Suppressor macrophage (primary cell): ENCODE results near the gene MAN1B1.
"Not testable (repeated sequence)": the region's sequence is repeated elsewhere in the genome, so short reads cannot be mapped to it uniquely, and the experiment has no call there.

Experiments
- DNase-seq, 4 experiments: peaks; one replicate each; pipeline ENCODE4 v3.0.0-alpha.2; 2020 to 2022

Gene MAN1B1

DNA sequence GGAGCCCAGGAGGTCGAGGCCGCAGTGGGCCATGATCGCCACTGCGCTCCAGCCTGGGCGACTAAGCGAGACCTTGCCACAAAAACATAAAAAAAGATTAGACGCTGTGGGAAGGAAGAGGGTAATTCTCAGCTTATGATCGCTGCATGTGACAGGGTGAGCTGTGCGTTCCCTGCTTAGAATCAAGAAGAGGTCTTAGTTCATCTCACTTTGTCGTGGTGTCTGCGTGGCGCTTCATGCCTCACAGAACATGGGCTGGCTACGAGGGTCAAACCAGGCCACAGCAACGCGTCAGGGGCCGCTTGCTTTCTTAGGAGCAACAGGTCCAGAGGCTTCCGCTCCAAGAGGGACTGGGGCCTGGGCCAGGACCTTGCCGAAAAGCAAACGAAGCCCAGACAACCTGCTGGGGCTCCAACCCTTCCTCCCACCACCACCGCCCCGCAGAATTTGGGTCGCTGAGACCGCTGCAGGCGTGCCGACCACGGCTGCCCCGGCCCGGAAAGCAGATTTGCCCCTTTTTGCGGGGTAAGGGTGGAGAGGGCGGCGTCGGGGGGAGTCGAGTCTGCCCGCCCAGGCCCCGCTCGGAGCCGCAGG is 42.2 kb downstream of the MAN1B1 start:
- DNase-seq, result peak in 1 of 4 experiments; percentile 22

DNA sequence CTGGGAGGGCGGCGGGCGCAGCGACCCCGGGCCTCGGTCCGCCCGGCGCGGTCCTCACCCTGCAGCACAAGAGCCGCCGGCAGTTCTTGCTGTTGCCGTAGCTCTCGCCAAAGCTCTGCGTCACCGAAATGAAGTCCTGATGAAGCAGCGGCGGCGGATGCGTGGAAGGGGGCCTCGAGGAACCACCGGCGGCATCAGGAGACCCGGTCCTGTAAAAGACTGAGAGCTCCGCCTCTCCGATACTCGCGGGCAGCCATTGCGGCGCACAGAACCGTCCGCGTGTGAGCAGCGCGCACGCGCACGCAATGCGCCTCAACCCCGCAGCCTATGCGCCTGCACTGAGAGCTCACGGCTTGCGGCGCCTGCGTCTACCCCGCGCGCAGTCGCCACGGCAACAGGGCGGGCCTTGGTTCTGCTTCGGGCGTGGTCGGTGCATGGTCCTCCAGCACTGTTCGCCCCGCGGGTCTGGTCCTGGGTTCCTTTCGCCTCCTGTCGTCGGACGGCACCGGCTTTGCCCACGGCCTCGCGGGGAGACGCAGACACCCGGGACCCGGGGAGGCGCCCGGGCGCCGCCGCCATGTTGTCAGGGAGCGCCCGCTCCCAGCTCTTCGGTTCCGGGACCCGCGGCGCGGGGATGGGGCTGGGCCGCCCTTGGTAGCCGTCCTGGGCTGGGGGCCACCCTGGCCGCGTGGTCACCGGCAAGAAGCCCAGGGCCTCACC is 42.8 kb downstream of the MAN1B1 start:
- peak; percentile 96 to 98 (median 97) for DNase-seq

DNA sequence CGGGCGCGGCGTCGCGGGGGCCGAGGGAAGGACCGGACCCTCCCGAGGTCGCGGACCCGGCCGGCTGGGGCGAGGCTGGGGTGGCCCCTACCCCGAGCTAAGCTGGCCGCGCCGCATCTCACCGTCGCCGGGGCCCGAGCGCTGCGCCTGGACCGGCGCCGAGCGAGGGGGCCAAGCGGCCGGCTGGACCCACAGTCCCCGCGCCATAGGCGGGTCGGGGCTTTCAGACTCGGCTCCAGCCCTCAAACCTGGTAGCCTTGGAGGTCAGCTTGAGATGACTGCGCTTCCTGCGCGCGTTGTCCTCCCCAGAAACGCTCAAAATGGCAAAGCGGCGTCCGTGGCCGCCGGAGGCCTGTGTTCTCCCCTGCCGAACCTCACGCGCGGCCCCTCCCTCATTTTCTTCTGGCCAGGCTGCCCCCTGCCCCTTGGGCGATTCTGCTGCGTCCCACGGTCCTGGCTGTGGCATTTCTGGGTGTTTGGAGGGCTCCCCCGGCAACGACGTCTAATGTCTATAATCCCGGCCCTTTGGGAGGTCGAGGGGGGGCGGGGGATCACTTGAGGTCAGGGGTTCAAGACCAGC is 43.5 kb downstream of the MAN1B1 start:
- peak in 1 of 4 experiments; percentile 33 for DNase-seq

DNA sequence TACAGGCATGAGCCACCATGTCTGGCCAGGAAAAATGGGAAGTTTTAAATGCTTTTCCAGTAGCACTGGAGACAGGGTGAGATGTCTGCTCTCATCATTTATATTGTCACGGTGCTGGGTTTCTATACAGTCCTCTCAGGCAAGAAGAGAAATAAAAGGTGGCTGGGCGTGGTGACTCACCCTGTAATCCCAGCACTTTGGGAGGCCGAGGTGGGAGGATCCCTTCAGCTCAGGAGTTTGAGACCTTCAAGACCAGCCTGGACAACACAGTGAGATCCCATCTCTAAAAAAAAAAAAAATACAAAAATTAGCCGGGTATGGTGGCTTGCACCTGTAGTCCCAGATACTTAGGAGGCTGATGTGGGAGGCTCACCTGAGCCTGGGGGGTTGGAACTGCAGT is 47.4 kb downstream of the MAN1B1 start:
- no peak for DNase-seq

DNA sequence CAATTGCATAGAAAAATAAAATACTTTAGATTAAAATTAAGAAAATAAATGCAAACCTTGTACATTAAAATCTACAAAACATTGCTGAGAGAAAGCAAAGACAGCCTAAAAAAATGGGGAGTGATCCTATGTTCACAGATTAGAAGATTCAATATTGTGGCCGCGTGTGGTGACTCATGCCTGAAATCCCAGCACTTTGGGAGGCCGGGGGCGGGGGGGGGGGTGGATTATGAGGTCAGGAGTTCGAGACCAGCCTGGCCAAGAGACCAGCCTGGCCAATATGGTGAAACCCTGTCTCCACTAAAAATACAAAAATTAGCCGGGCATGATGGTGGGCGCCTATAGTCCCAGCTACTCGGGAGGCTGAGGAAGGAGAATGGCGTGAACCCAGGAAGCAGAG is 48.4 kb downstream of the MAN1B1 start:
- not testable (repeated sequence) for DNase-seq

DNA sequence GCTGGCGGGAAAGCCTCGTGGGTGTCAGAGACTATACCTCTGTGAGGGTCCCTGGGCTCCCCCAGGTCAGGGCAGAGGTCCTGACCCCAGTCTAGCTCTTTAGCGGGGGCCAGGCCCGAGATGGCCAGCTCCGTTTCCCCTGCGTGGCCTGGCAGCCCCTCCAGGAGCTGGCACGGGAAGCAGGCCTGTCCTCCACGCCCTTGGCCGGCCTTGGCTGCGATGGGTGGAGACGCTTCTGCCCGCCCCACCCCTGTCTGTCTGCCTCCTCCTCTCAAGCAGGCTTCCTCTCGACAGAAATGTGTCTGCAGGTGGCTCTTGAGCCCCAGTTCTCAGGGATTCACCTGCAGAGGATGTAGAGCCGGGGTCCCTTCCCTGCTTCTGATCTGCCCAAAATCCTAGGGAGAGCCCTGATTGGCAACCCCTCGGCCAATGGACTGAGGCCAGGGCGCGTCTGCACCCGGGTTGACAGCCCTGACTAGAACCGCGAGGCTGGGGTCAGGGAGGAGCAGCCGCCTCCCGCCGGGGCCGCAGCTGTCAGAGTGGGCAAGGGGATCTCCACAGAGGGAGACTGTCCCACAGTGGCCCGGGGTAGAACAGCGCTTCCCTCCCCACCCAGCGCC is 49.6 kb downstream of the MAN1B1 start:
- no peak for DNase-seq

DNA sequence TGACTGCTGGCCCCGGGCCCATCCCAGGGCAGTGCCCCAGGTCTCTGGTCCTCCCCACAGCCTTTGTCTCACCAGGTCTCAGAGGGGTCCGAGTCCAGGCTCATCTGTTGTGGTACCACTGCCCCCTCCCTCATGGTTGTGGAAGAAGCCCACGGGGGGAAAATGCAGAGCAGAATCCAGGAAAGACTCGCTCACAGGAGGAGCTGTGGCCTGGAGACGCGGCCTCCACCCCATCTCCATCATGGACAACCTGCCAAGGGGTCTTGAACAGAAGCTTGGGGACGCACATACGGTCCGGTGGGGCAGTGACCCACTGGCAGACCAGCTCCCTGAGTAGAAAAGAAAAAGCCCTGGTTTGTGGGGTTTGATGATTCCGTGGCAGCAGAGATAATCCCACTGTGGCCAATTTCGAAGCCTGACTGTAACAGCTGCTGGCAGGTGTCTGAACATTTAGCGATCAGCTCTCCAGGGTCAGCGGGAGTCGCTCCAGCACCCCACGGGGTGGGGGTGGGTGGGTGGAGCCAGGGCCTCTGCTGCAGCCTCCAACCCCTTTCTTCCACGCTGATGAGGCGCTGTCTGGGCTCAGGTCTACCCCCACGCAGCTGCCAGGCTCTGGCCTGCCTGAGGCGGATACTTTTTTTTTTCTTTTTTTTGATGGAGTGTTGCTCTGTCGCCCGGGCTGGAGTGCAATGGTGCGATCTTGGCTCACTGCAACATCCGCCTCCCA is 50.3 kb downstream of the MAN1B1 start:
- DNase-seq, result no peak

DNA sequence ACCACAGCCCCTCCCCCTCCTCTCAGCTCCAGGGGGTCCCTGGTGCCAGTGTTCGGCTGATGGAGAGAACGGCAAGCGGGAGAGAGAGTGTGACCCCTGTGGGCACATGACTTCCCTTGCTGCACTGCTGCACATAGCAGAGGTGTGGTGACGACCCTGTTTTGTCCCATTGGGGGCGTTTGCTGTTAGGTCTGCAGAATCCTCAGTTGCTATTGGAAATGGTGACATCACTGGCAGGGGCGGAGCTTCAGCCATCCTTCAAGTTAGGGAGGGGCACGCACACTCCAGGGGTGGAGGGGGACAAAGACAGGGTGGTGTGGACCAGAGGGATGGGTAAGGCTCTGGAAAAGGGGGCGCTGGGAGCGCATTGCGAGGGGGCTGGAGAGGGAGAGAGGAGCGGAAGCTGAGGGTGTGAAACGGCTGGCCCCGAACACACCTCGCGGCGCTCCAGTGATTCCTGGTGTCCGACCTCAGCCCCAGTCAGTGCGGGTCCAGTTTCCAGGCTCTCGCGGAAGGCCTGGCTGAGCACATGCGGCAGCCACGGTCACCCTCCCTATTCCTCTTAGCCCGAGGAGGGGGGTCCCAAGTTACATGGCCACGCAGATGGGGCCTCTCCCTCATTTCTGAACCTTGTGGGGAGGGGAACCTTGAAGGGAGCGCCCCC is 51.4 kb downstream of the MAN1B1 start:
- no peak for DNase-seq

DNA sequence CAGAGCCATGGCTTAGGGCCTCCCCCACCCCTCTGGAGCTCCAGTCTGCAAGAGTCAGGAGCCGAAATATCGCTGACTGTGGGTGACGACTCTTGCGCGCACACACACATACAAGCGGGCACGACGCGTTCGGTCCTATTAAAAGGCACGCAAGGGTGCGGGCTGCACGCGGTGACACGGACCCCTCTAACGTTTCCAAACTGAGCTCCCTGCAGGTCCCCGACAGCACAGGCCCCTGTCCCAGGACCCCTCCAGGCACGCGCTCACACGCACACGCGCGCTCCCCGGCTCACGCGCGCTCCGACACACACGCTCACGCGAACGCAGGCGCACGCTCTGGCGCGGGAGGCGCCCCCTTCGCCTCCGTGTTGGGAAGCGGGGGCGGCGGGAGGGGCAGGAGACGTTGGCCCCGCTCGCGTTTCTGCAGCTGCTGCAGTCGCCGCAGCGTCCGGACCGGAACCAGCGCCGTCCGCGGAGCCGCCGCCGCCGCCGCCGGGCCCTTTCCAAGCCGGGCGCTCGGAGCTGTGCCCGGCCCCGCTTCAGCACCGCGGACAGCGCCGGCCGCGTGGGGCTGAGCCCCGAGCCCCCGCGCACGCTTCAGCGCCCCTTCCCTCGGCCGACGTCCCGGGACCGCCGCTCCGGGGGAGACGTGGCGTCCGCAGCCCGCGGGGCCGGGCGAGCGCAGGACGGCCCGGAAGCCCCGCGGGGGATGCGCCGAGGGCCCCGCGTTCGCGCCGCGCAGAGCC is 52.1 kb downstream of the MAN1B1 start, which contains the start of gene GRIN1:
GRIN1 (plus strand) TSS at position 433 of the 746 bp plus-strand sequence. CDS start 333 bp downstream, outside the sequence.
- DNase-seq, result peak; percentile 22 to 76 (median 46)

DNA sequence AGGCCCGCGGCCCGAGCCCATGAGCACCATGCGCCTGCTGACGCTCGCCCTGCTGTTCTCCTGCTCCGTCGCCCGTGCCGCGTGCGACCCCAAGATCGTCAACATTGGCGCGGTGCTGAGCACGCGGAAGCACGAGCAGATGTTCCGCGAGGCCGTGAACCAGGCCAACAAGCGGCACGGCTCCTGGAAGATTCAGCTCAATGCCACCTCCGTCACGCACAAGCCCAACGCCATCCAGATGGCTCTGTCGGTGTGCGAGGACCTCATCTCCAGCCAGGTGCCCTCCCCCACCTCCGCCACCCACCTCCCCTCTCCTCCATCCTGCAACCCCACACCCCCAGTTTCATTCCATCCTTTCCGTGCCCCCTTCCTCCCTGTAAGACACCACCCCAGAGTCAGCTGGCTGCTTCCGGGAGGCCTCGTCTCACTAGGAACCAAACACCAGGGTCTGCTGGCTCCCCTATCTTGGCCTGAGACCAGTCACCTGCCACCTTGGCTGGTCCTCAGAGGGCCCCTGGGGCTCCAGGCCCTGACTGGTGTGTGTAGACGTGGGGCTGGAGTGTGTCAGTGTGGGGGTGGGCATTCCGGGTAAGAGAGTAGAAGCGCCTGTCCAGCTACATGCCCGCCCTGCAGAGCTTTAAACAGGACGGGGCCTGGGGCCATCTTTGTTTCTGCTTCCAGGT is 52.8 kb downstream of the MAN1B1 start:
- DNase-seq, result no peak

DNA sequence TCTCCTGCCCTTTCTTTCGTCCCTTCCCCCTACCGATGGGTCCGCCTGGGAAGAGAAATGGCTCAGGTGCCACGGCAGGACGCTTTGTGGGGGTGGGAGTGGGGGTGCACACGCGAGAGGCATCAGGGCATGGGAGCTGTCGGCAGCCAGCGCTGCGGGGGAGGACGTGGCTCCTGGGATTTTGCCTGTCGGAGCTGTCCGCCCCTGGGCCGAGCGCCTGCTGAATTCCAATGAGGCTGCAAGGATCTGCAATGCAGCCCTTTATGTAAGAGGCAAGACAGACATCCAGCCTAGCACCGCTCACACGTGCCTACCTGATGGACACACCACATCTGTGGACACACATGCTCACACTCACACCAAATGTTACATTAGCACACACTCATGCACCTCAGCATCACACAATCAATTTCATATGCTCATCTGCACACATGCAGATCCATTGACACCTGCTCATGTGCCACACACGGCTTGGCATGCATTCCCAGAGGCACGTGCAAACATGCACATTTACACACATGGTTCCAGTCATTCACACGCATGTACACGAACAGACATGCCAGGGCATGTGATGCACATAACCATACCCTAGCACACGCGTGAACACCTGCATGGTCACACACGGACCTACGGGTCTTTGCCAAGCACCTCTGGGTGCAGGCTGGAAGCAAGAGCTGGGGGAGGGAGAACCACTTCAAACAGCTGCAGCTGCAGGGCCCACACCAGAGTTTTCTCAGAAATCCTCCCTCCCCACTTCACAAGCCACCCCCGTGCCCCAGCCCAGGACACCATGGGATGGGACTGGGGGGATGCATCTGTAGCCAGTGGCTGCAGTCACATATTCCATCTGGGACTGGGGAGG is 53.6 kb downstream of the MAN1B1 start:
- no peak for DNase-seq

DNA sequence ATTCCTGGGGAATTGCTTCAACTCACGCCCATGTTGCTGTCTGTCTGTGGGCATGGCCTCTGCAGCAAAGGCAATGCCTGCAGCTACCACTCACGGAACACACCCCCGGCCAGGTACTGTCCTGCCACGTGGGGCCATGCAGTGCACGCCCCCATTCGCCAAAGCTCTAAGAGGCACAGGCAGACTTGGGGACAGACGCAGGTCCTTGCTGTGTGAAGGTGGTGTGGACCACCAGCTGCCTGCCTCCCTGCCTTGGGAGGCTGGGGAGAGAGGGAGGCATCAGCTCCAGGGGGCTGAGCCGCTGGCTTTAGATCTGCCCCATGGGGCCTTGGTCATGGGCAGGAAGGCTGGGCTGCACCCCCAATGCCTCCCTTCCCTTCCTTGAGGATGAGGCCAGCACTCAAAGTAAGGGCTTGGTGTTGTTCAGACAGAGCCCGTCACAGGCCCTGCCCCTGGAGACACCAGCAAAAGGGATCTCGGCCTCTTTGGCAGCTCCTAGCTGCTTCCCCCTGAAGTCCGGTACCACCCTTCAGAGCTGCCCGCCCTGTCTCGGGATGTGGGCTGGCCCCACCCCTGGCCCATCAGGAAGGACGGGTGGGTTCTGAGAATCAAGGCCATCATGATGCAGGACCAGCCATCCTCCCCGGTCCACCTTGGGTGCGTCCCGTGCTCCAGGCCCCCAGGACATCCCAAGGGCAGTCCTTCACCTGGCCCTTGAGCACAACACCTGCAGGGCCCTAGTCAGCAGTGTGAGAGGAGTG is 54.4 kb downstream of the MAN1B1 start:
- DNase-seq, result no peak

DNA sequence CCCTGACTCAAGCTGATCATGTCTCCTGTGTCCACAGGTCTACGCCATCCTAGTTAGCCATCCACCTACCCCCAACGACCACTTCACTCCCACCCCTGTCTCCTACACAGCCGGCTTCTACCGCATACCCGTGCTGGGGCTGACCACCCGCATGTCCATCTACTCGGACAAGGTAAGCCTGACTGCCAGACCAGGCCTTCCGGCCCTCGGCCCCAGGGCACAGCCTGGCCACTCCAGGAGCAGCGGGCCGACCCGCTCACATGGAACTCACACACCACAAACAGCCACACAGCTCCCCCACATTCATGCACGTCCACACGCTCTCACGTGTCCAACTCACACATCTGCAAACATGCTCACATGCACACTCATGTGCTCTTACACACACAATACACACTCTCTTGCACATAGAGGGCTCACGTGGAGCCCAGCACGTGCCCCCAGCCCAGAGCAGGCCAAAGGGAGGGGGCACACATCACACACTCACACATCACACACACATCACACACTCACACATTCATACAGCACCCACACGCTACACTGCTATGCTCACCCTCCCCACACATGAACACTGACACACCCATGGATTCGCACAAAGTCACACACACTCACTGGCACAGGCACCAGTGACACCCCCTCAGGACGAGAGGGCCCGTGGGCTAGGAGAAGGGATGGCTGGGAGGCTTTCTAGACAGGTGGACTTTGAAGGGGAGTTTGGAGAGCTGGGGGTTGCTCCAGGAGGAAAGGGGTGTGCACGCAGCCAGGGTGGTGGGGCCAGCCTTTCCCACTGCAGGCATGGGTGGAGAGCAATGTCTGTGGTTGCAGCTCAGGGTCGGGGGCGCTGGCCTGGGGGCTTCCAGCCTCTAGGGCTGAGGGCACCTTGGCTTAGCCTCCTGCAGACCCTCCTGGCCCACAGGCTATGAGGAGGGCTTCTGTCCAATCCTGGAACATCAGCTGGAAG is 55.5 kb downstream of the MAN1B1 start:
- DNase-seq, result no peak

DNA sequence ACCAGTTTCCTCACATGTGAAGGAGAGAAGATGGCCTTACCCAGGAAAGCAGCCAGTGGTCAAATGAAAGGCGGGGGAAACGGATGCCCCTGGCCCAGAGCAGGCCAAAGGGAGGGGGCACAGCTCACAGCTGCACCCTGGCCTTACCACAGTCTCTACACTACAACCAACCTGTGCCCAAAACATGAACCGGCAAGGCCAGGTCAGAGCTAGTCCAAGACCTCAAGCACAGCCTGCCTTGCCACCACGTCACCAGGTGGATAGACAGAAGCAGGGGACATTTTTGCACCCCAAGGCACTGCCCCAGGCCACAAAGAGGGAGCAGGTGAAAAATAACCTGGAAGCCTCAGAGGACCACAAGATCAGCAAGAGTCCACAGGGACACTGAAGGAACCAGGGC is 56.7 kb downstream of the MAN1B1 start:
- no peak for DNase-seq

DNA sequence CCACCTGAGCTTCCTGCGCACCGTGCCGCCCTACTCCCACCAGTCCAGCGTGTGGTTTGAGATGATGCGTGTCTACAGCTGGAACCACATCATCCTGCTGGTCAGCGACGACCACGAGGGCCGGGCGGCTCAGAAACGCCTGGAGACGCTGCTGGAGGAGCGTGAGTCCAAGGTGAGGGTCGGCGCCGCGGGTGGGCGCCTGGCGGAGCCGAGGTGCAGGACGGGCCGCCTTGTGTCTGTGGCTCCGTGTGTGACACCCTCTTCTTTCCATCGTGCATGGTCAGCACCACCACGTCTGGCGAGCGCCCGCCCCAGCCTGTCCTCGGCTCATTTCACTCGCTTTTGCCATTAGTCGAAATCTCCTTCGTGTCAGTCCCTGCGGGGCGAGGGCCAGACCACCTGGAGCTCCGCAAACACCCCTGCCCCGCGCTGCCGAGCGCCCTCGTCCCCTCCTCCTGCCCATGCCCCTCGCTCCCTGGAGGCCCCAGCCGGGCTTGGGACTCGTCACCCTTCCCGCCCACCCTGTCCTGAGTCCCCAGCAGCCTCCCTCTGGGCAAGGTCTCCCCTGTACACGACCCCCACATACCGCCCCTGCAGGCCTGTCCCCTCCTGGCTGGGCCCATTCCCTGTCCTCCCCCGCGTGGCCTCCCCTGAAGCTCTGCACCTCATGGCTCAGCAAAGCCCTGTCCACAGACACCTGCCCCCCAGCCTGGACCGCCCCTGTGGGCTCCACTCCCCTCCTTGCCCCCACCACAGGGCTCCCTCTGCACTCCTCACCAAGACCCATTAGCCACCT is 59.1 kb downstream of the MAN1B1 start:
- DNase-seq, result no peak

DNA sequence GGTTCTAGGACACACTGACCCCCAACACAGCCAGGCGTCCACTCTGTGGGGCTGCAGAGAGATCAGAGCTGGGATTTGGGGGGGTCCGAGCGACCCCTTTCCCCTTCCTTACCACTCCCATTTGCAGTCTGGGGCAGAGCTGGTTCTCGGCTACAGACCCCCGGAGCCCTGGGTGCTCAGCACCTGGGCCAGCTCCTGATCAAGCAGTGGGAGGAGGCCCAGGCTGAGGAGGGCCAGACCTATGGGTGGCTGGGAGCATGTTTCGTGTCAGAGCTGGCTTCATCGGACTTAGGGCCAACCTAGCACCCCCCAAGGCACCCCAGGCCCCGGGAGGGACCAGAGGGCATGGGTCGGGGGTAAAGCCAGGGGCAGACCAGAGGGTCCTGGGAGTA is 59.7 kb downstream of the MAN1B1 start:
- DNase-seq, result no peak
